HG03442 (cell line): Measurements from ENCODE around the gene IYD.

Experiments
- ATAC-seq: cut with Tn5 transposase; IDR thresholded peaks from one replicate; pipeline ENCODE4 v1.9.1; 2021; ENCODE audit warnings: mild to moderate bottlenecking, moderate library complexity; ENCODE audit not compliant: unreplicated experiment

The IYD gene, protein sequence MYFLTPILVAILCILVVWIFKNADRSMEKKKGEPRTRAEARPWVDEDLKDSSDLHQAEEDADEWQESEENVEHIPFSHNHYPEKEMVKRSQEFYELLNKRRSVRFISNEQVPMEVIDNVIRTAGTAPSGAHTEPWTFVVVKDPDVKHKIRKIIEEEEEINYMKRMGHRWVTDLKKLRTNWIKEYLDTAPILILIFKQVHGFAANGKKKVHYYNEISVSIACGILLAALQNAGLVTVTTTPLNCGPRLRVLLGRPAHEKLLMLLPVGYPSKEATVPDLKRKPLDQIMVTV

DNA sequence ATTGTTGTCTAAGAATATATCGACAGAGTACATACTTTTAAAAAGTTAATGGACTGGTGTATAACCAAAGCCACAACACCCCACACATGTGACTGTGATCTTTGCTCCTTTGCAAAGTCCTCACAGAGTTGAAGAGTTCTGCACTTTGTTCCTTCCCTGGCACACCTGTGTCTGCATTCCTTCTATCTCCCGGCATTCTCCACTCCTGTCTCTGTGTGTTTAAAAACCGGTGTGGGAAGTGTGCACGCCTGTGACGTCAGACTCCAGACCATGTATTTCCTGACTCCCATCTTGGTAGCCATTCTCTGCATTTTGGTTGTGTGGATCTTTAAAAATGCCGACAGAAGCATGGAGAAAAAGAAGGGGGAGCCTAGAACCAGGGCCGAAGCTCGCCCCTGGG lies at the start of gene IYD:
IYD (plus strand) TSS at position 251 of the 400 bp plus-strand sequence; CDS start at position 271, 20 bp downstream.
- no peak for ATAC-seq

DNA sequence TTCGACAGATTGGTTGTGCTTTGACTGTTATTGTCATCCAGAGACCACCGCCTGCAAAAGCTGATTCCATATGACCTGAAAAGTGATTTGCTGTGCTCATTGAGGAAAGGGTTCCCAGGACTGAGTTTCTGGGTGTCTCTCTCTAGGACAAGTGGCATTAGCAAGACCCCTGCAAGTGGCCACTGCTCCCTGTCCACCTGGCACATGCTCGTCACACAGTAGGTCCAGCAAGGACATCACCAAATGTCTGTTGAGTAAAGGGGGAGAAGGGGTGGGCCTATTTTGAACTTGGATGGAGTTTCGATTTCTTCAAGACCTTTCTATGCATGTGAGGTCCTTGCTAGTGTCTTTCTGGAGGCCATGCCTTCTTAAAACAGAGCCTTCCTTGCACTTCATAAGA lies 48.9 kb upstream of the IYD start:
- ATAC-seq = no peak

DNA sequence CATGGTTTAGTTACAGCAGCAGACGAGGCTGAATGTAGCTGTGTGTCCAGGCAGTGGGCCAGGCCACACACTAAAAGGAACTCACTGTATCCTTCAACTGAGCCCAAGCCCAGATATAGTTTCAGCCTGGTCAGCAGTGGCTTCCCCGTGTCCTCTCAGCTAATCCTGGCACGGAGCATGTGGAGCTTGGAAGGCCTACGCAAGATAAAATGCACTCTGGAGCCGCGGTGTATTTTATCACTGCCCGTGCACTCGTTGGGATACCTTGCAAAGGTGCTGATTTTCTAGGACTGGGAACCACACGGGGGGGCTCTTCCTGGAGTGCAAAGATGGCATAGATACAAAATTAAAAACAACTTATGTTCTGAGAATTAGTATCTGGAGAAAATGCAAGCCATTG lies 48.4 kb upstream of the IYD start:
- ATAC-seq = no peak

DNA sequence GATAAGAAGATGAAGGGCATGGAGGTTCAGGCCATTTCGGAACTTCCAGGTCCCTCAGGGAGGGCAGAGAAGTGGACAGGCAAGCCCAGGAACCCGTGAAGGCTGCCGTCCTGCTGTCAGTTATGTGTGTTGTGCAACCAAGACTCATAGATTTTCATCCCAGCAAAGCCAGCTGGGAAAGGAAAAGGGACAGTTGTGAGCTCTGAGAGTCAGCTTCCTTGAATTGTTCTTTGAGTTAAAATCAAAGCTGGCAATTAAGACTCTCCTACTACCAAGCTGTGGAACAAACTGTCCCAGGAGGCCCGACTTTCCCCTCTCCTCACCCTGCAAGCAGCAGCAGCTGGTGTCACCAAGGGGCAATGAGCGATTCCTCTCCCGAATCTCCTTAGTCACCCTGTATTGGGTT lies 46.3 kb upstream of the IYD start:
- no peak for ATAC-seq

DNA sequence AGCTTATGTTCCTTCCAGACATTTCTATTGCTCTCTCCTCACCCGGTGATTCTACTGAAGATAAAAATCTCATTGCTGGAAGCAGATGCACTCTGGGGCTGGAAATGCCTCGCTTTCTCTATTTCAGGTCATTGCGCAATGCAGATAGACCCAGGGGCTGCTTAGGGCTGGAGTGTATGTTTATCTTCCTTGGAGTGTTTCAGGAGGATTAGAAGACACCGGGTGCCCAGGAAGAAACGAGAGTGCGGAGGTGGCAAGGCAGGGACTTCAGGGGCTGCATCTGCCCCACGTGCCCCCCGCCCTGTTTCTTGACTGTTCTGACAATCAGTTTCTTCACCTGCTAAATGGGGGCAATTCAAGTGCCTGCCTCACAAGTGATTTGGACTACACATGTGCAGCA lies 45.6 kb upstream of the IYD start:
- no peak for ATAC-seq

DNA sequence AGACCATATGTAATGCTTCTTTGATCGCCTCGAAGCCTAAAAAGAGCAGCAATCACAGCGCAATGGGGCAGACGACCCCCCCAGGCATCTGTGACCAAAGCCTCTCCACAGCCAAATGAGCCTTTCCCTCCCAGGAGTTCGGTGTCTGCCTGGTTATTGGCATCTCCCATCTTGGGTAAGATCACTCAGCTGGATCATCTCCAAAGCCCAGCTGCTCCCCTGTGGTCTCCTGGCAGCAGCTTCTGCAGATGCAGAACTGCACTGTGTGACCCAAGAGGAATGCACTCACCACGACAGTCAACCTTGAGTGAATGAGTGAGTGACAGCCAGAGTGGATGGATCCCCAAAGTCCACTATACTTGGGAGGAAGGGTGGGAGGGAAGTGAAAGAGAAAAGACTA lies 44.8 kb upstream of the IYD start:
- ATAC-seq = no peak

DNA sequence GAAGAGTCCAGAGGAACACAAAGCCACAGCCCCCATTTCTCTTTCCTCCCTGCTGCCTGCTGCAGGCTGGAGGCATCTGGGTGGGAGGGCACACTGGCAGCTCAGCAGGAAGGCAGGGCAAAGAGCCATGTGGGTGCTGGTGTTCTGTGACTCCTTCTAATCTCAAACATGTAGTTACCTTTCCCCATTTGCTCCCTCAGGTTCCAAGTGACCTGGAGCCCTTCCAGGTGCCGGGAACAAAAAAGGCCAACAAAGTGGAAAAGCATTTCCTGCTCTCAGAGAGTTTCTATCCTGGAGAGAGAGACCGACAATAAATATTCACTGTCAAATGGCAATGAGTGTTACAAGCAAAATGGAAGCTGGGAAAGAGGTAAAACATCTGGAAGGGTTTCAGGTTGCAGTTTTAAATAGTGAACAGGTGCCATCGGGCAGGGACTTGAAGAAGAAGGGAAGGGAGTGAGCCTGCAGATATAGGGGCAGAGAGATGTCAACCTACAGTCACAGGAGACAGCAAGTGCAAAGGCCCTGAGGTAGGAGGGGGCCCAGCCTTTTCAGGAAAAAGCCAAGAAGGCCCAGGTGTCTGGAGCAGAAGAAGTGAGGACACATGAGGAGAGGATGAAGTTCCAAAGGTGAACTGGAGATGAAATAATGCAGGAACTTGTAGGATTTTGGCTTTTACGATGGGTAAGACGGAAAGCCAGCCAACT lies 43.6 kb upstream of the IYD start:
- no peak for ATAC-seq

DNA sequence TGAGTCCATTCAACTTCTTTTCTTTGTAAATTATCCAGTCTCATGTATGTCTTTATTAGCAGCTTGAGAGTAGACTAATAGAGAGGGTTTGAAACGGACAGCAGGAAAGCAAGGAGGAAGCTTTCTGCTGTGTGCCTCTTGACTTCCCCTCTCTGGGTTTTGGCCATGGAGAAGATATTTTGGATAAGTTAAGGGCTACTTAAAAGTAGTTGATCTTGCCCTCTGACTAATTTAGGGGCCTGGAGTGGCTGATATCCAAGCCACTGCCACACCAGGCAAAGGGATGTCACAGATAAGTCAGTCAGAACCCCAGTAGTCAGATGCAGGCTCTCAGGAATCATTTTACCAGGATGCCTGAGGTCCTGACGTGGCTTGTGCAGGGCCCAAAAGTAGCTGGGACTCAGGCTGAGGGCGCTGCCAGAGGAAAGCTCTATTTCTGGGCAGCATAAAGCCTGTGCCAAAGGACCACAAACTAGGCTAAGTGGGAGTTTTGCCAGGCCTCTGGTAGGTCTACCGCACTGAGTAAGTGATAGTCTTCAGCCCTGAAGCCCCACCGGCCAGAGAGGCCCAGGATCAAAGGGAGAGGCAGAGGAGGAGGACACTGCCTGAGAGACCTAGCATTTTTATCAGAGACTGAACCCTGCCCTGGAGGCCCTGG lies 41.6 kb upstream of the IYD start:
- no peak for ATAC-seq

DNA sequence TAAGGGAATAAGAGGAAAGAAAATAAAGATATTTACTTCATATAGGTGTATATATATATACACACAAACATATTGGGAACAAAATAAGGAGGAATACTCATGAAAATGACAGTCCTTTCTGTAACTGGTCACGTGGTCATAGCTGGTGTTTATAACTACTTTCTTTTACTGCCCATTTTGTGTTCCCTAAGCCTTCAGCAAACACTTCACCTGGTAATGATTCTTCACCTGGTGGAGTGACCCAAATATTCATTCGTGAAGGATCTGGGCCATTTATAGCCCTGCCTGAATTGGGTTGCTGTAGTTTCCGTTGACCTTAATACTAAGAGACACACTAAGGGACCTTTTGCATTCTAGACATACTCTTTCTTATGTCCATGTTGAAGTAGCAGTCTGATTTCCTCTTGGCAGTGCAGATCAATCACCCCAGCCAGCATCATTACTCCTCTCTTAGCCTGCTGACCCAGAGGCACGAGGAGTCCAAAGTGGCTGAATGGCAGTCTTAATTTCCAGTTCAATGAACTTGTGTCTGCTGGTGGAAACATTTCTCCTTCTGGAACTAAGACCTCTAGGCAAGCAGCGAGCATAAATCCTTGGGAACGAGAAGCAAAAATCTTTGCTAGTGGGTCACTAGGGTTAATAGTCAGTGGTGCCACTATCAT lies 39.9 kb upstream of the IYD start:
- no peak for ATAC-seq

DNA sequence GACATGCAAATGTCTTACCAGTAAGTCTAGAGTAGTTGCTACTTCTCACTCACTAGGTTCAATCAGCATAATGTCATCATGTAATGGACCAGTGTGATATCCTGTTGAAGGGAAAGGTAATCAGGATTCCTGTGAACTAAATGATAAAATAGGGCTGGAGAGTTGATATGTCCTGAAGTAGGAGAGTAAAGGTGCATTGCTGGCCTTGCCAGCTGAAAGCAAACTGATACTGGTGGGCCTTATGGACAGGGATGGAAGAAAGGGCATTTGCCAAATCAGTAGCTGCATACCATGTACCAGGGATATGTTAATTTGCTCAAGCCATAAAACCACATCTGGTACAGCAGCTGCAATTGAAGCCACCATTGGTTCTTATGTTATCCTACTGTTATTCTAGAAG lies 37.5 kb upstream of the IYD start:
- ATAC-seq = no peak

DNA sequence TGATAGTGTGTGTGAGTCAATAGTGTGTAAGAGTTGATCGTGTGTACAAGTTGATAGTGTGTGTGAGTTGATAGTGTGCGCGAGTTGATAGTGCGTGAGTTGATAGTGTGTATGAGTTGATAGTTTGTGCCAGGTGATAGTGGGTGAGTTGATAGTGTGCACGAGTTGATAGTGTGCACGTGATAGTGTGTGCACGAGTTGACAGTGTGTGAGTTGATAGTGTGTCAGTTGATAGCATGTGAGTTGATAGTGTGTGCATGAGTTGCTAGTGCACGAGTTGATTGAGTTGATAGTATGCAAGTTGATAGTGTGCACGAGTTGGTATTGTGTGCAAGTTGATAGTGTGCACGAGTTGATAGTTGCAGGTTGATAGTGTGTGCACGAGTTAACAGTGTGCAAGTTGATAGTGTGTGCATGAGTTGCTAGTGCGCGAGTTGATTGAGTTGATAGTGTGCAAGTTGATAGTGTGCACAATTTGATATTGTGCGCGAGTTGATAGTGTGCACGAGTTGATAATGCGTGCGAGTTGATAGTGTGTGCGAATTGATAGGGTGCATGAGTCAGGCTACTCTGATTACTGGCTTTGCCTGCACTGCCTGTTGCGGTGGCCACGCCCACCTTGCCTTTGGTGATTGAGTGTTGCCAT lies 35.8 kb upstream of the IYD start:
- no peak for ATAC-seq

DNA sequence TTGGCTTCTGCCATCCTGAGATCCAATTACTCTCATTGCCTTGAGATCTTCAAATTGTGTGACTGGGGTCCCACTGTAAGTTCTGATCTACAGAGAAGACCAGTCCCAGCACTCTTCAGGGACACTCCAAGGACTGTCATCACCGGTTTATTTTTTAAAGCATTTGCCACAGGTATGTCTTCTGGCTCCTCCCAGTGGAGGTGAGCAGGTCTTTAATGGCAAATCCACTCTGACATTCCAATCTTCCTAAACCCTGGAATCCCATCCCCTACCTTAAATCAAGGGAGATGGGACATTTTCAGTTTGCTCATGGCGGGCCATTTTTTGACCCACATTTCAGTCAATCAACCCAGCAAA lies 35.2 kb upstream of the IYD start:
- no peak for ATAC-seq

DNA sequence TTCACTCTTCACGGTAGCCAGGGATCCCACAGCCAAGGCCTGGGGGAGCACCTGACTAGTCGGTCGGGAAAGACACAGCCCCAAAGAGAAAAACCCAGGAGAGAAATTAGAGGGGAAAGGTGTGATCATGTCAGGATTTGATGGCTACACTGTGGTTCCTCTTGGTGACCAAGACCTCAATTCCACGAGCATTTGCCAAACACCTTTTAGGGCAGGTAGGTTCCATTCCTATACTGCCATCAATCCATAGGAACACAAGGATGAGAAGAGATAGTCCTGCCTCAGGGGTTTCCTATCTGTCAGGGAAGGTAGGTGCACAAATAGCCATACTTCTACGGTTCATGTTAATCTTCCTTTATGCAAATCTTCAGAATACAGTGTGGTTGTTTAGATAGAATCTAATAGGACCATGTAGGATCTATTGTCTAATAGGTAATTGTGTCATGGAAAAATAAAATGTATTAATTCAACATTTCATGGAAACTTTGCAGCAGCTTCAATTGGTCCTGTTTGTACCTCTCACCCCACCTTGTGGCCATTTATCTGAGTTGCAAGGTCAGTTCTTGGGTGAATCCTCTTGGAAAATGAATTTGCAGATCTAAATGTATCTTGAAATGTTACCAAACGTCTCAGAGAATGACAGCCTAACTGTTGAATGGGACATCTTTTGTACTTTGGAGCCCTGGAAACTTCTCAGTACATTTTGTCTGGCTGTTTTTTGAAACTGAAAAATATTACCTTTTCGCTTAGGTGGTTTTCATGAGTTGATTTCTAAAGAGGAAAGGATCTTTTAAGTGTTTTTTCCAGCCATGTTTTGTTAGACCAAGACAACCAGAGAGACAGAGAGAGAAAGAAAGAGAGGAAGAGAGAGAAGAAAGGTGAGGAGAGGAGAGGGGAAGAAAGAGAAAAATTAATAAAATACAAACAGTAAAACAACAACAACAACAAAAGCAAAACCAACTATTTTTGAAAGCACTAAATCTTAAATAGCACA lies 33.7 kb upstream of the IYD start:
- ATAC-seq = no peak

DNA sequence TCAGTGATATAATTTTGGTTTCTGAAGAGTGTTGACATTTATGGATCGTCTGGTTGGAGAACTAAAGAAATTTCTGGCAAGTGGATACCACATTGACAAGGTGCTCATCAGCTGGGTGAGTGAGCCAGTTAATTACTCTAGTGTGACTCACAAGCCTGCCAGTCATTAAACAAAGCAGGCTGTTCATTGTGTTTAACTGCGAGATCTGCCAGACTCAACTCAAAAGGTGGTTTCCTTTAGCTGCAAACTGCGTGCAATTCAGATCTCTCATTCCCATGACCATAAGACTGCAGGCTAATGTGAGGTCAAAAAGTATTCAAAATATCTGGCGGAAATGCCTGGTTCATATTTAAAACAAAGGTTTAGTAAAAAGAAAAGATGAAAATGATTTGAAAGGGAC lies 32.5 kb upstream of the IYD start:
- ATAC-seq = peak; percentile 41

DNA sequence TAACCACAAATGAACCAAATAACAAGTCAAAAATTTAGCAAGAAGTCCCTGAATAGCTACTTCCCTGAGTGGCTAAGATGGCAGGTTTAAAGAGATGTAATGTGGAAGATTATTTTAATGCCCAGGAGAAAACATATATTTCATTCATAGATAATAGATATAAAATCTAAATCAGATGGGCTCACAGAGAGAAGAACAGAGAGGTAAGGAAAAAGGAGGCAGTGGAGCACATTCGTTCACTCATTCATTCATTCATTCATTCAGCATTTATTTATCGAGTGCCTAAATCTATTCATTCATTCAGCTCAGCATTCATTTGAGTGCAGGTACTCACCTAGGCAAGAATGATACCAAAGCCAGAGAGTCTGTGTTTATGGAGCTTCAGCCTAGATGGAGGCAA lies 32.1 kb upstream of the IYD start:
- ATAC-seq = no peak

DNA sequence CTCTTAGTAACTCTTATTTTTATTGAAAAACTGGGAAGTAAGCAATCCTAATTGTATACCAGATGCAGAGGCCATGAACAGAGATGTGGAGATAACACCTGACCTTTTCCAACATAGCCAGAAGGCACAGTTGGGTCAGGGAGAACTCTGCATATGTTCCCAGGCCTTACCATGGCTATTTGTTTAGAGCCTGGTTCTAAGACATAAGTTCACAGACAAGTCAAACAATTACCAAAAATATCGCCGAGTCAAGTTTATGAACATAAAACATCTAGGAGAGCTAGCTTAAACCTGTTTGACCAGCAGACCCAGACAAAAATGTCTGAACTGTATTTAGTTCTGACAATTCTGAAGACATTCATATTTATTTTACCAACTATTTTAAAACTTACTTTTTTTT lies 26.7 kb upstream of the IYD start:
- no peak for ATAC-seq

DNA sequence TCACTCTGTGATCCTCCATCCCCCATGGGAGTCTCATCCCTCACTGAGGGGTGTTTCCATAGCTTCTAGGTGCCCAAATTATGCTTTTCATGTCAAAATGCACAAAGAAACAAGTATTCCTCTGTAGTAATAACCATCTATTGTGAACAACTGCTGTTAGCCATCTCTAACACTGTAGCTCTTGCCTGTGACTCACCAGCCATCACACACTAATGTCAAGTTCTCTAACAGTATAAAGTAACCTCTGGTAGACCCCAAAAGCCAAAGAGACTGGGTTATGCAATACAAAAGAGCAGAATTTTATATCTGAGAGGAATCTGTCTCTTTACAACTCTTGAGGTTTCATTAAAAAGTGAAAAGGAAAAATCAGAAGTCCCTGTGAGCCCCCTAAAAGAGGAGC lies 25.4 kb upstream of the IYD start:
- ATAC-seq = no peak

DNA sequence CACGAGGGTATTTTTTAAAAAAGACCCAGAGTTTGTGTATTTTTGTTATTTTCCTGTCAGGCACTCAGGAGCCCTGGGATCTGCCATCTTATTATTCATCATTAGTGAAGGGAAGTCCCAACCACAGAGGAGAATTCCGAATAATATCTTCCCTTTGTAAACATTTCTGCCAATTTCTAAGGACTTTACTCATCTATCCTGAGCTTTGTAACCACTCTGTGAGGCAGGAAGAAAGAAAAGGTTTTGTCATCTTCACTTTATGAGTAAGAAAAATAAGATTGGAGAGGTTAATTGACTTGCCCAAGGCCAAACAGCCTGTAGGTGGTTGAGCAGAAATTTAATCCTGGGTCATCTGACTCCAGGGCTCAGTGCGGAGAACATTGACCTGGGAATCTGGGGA lies 23.0 kb upstream of the IYD start:
- no peak for ATAC-seq

DNA sequence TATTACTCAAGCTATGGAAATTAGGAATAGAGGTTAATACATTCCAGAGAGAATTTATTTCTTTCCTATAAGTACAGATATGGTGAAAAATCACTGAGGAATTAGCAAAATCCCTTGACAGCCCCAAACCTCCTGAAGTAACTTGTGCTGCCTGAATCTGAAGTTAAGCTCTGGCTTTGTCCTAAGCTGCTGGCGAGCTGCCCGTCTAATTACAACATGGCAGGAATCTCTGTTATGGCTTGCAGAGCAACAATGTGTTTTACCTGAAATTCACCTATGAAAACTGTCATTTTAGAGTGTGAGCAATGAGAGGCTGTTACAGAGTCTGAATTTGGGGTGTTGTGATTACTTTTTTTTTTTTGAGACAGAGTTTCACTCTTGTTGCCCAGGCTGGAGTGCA lies 22.5 kb upstream of the IYD start:
- no peak for ATAC-seq

DNA sequence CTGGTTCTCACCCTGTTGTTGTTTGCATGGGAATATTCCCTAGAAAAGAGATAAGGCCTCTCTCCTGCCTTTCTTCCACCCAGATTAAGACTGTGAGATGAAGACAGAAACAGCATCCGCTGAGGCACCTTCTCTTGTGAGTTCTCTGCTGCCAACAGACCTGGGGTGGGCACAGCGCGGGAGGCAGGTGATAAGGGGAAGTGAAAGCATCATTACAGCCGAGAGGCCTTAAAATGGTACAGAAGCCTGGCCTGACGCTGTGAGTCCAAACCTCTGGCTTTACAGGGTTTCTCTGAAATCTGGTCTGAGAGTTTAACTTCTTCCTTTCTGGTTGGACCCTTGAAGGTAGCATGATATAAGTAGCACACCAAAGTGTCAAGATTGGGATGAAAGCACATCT lies 21.0 kb upstream of the IYD start:
- ATAC-seq = no peak
